HCT116 (cell line): ENCODE measurements around the gene FSD1. TPM values are rescaled to one million over a fixed set of nuclear protein-coding genes. Genes with fewer than 3 reads are reported as not detected.

Experiments used
- ATAC-seq: fragments of 200-7000 bp; cut with Tn5 transposase; 2 replicates; pipeline ENCODE4 v1.9.1; 2020; ENCODE audit warnings: mild to moderate bottlenecking, moderate library complexity
- BruUV-seq: library from RNA; stranded (reverse); fragments of 400-500 nt; replicated peaks from 2 replicates; lab custom pipeline; 2021; lab: Mats Ljungman, UMichigan
- CTCF ChIA-PET: fragments of 300-600 bp; sonication (Branson Sonifier 250); formaldehyde crosslinking; loops from one replicate; lab custom pipeline; 2021; ENCODE audit warnings: antibody characterized with exemption; lab: Charles Lee
- POLR2A ChIA-PET: fragments of 300-600, 350-600 bp; sonication (Branson Sonifier 250); formaldehyde crosslinking; loops from one replicate; lab custom pipeline; 2021; ENCODE audit warnings: antibody characterized with exemption; lab: Charles Lee
- RAD21 ChIA-PET, 2 experiments: fragments of 300-600 bp; sonication (Branson Sonifier 250); formaldehyde crosslinking; loops; one replicate each; lab custom pipeline; 2023; ENCODE audit warnings: low total read pairs in 2 of 2; ENCODE audit not compliant: uncharacterized antibody in 2 of 2, unreplicated experiment in 2 of 2, low non-redundant PET in 1 of 2; lab: Charles Lee
- DNase-seq: peaks from one replicate; pipeline ENCODE4 v3.0.0-alpha.2; 2010; ENCODE audit warnings: low read depth, low spot score
- H2AFZ ChIP-seq: fragments of 200-600 bp; shearing (Covaris generic), sonication (generic); 2 replicates; pipeline ENCODE4 v1.6.1; 2017; ENCODE audit warnings: low read depth, mixed run types, mixed read lengths, antibody characterized with exemption, low read length; ENCODE audit not compliant: poor library complexity, severe bottlenecking
- H3K27ac ChIP-seq: 2 replicates; pipeline ENCODE4 v1.5.1; 2012; ENCODE audit warnings: low read depth, low read length
- H3K27me3 ChIP-seq: fragments of 200-600 bp; sonication (generic); 2 replicates; pipeline ENCODE4 v1.6.1; 2016; ENCODE audit warnings: mixed run types, low read length, mixed read lengths; ENCODE audit not compliant: insufficient read depth
- H3K36me3 ChIP-seq, 2 experiments: fragments of 200-500 bp in 1 of 2; fragments of 200-600 bp in 1 of 2; sonication (Bioruptor generic) in 1 of 2; sonication (generic) in 1 of 2; 2 replicates each; pipeline versions ENCODE4 v1.5.1 to v1.6.1; 2014 to 2016; ENCODE audit warnings: low read length in 2 of 2, inconsistent platforms in 1 of 2, mixed read lengths in 1 of 2, mixed run types in 1 of 2; ENCODE audit not compliant: insufficient read depth in 2 of 2, control insufficient read depth in 1 of 2
- H3K4me1 ChIP-seq, 2 experiments: fragments of 200-600 bp in 1 of 2; sonication (generic) in 1 of 2; 2 replicates each; pipeline versions ENCODE4 v1.5.1 to v1.6.1; 2012 to 2017; ENCODE audit warnings: low read length in 2 of 2, inconsistent platforms in 1 of 2, mild to moderate bottlenecking in 1 of 2, mixed read lengths in 1 of 2, mixed run types in 1 of 2, moderate library complexity in 1 of 2; ENCODE audit not compliant: insufficient read depth in 2 of 2, control insufficient read depth in 1 of 2
- H3K4me2 ChIP-seq: fragments of 200-600 bp; sonication (generic); 2 replicates; pipeline ENCODE4 v1.6.1; 2017; ENCODE audit warnings: mixed run types, low read length, mixed read lengths
- H3K4me3 ChIP-seq, 2 experiments: fragments of 200-600 bp in 1 of 2; sonication (generic) in 1 of 2; replicated peaks in 1 of 2; 2 replicates each; pipeline ENCODE4 v1.5.1; 2011 to 2016; ENCODE audit warnings: low read length in 2 of 2, control low read depth in 1 of 2, low read depth in 1 of 2, mild to moderate bottlenecking in 1 of 2, mixed read lengths in 1 of 2, mixed run types in 1 of 2
- H3K79me2 ChIP-seq: fragments of 200-600 bp; sonication (generic); 2 replicates; pipeline ENCODE4 v1.6.1; 2017; ENCODE audit warnings: mild to moderate bottlenecking, mixed run types, low read length, moderate library complexity, mixed read lengths; ENCODE audit not compliant: insufficient read depth
- H3K9ac ChIP-seq: fragments of 200-600 bp; sonication (generic); 2 replicates; pipeline ENCODE4 v1.6.1; 2016; ENCODE audit warnings: low read length, mixed read lengths
- H3K9me2 ChIP-seq: fragments of 200-600 bp; sonication (generic), shearing (Covaris generic); 2 replicates; pipeline ENCODE4 v1.6.1; 2017; ENCODE audit warnings: mixed run types, mild to moderate bottlenecking, moderate library complexity; ENCODE audit not compliant: insufficient read depth
- H3K9me3 ChIP-seq, 2 experiments: fragments of 200-500 bp in 1 of 2; fragments of 200-600 bp in 1 of 2; sonication (Bioruptor generic) in 1 of 2; sonication (generic) in 1 of 2; 2 replicates each; pipeline ENCODE4 v1.6.1; 2014 to 2017; ENCODE audit warnings: low read length in 2 of 2, mixed read lengths in 2 of 2, inconsistent platforms in 1 of 2, low read depth in 1 of 2, mild to moderate bottlenecking in 1 of 2, mixed run types in 1 of 2, moderate library complexity in 1 of 2; ENCODE audit not compliant: control insufficient read depth in 1 of 2, insufficient read depth in 1 of 2
- H4K20me1 ChIP-seq: fragments of 200-600 bp; sonication (generic), shearing (Covaris generic); 2 replicates; pipeline ENCODE4 v1.6.1; 2017; ENCODE audit warnings: mixed run types, mild to moderate bottlenecking, moderate library complexity; ENCODE audit not compliant: insufficient read depth
- CBX3 ChIP-seq: IDR thresholded peaks from 2 replicates; pipeline ENCODE4 v1.6.1; 2012; ENCODE audit warnings: low read depth
- CEBPB ChIP-seq: IDR thresholded peaks from 2 replicates; pipeline ENCODE4 v1.6.1; 2012; ENCODE audit warnings: low read depth
- EGR1 ChIP-seq: IDR thresholded peaks from 2 replicates; pipeline ENCODE4 v1.6.1; 2012; ENCODE audit warnings: low read depth
- ELF1 ChIP-seq: IDR thresholded peaks from 2 replicates; pipeline ENCODE4 v1.6.1; 2012; ENCODE audit warnings: low read depth, borderline replicate concordance
- EZH2 ChIP-seq: fragments of 200-600 bp; sonication (generic); IDR thresholded peaks from 2 replicates; pipeline ENCODE4 v1.6.1; 2017; ENCODE audit warnings: antibody characterized with exemption, mixed run types
- EZH2phosphoT487 ChIP-seq: fragments of 200-600 bp; IDR thresholded peaks from 2 replicates; pipeline ENCODE4 v1.6.1; 2018; ENCODE audit warnings: antibody characterized with exemption, borderline replicate concordance
- FOSL1 ChIP-seq: IDR thresholded peaks from 2 replicates; pipeline ENCODE4 v1.6.1; 2012; ENCODE audit warnings: low read depth
- JUND ChIP-seq: IDR thresholded peaks from 2 replicates; pipeline ENCODE4 v1.6.1; 2012
- POLR2A ChIP-seq: IDR thresholded peaks from 2 replicates; pipeline ENCODE4 v1.7.0; 2011; ENCODE audit warnings: borderline replicate concordance; ENCODE audit not compliant: insufficient read depth, insufficient read length; ENCODE audit errors: extremely low read depth
- POLR2AphosphoS5 ChIP-seq: IDR thresholded peaks from 2 replicates; pipeline ENCODE4 v1.6.1; 2011; ENCODE audit warnings: mild to moderate bottlenecking, low read depth, low read length, moderate library complexity
- RAD21 ChIP-seq: IDR thresholded peaks from 2 replicates; pipeline ENCODE4 v1.6.1; 2012; ENCODE audit warnings: low read depth, mild to moderate bottlenecking
- SIN3A ChIP-seq: IDR thresholded peaks from 2 replicates; pipeline ENCODE4 v1.6.1; 2012; ENCODE audit warnings: low read depth
- SRF ChIP-seq: IDR thresholded peaks from 2 replicates; pipeline ENCODE4 v1.6.1; 2012; ENCODE audit warnings: low read depth
- YY1 ChIP-seq: IDR thresholded peaks from 2 replicates; pipeline ENCODE4 v1.6.1; 2011; ENCODE audit warnings: low read length, low read depth, moderate library complexity, mild to moderate bottlenecking; ENCODE audit not compliant: insufficient replicate concordance; ENCODE audit errors: extremely low read depth
- ZBTB33 ChIP-seq: IDR thresholded peaks from 2 replicates; pipeline ENCODE4 v1.6.1; 2011; ENCODE audit warnings: mild to moderate bottlenecking, low read length, moderate library complexity; ENCODE audit not compliant: insufficient replicate concordance; ENCODE audit errors: extremely low read depth
- ZFX ChIP-seq: fragments of 450-650 bp; IDR thresholded peaks from 2 replicates; pipeline ENCODE4 v1.6.1; 2017
- ZNF274 ChIP-seq: fragments of 200-500 bp; sonication (Bioruptor generic); IDR thresholded peaks from 2 replicates; pipeline ENCODE4 v1.6.1; 2014; ENCODE audit warnings: mild to moderate bottlenecking, low read depth, low read length, inconsistent platforms
- intact Hi-C: fragments of 100-400 bp; cut with micrococcal nuclease; formaldehyde crosslinking; loops from 2 replicates; pipeline ENCODE4 v1.10.0; 2022
- total RNA-seq: library from RNA; stranded (reverse); gene quantifications from one replicate; pipeline ENCODE4 v1.2.1, GENCODE V29; 2021; ENCODE audit not compliant: unreplicated experiment
- TF ChIP-seq, protein P1 (sequence below): IDR thresholded peaks from 2 replicates; pipeline ENCODE4 v1.6.1; 2012
- TF ChIP-seq, protein P2 (sequence below): IDR thresholded peaks from 2 replicates; pipeline ENCODE4 v1.6.1; 2012

Gene FSD1
- total RNA-seq, 1 experiment from 2014 or later, result 20.1 TPM

- intact Hi-C loops, result no loop called here
- ChIA-PET RAD21 (no interaction called here), CTCF (no interaction called here), POLR2A (no interaction called here)
- Histone ChIP-seq H3K9me2 (no peaks in the 10 kb centered on the region), H2AFZ (no peak within 1 kb of the TSS), H3K4me3 (no peak within 1 kb of the TSS), H3K4me1 (peaks cover 3 to 11% of the 10 kb centered on the region in 2 experiments), H3K79me2 (no peaks in the 10 kb centered on the region), H3K27ac (no peak within 1 kb of the TSS), H3K4me2 (no peak within 1 kb of the TSS), H4K20me1 (no peaks in the 10 kb centered on the region), H3K9me3 (no peaks in the 10 kb centered on the region), H3K36me3 (no peaks in the 10 kb centered on the region), H3K9ac (no peak within 1 kb of the TSS), H3K27me3 (no peaks in the 10 kb centered on the region)
- TF ChIP-seq FOSL1 (no peak), EZH2phosphoT487 (no peak), EZH2 (no peak), POLR2AphosphoS5 (no peak), JUND (no peak), ELF1 (no peak), CBX3 (no peak), EGR1 (no peak), ZFX (no peak), YY1 (no peak), SIN3A (no peak), RAD21 (no peak), ZBTB33 (no peak), SRF (no peak), CEBPB (no peak), ZNF274 (no peak), POLR2A (no peak)
- TF ChIP-seq, protein P1, sequence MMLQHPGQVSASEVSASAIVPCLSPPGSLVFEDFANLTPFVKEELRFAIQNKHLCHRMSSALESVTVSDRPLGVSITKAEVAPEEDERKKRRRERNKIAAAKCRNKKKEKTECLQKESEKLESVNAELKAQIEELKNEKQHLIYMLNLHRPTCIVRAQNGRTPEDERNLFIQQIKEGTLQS, result no peak
- TF ChIP-seq, protein P2, sequence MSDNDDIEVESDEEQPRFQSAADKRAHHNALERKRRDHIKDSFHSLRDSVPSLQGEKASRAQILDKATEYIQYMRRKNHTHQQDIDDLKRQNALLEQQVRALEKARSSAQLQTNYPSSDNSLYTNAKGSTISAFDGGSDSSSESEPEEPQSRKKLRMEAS, result no peak
- no peak for DNase-seq
- ATAC-seq, result no peak
- BruUV-seq, result no TSS peak
These were observed 34.3 kb downstream of the FSD1 start, which contains the start of gene STAP2 for GRCh38 chr19:4338441-4339355. Gene STAP2 (minus strand): TSS chr19:4338827. CDS start chr19:4338753, 74 bp downstream.
